ENCODE measurements around the gene SMU1. TPM values are rescaled to one million over a fixed set of nuclear protein-coding genes. Genes with fewer than 3 reads are reported as not detected.
A peak's percentile ranks its signal among the peaks of the same experiment; 100 is the strongest.

Gene SMU1
- total RNA-seq, 2 donors from 2014 or later = 5.6 to 8.6 TPM

GRCh38 chr9:33017283-33018041 is 59.0 kb downstream of the SMU1 start:
- intact Hi-C loops (cut with DNase I) = no loop called here
- no peak for ATAC-seq

GRCh38 chr9:33014665-33015014 is 61.8 kb downstream of the SMU1 start:
- Histone ChIP-seq H3K27me3 (no peaks in the 10 kb centered on the region), H3K27ac (no peak overlapping the region), H3K4me3 (no peak overlapping the region), H3K9me3 (no peaks in the 10 kb centered on the region), H3K36me3 (replicated peaks in 1 of 2; ENCODE audit: insufficient read depth in 1 of 2, low read depth in 2 of 2) (no peaks in the 10 kb centered on the region), H3K4me1 (no peaks in the 10 kb centered on the region)
- DNase-seq (no peak), ATAC-seq (no peak)
- 50 to 75% methylated on average over 1 of the region's 1 CpG for WGBS, 2 donors
- TF ChIP-seq POLR2A (IDR thresholded peaks at IDR 0.05) = no peak
- TF ChIP-seq CTCF (IDR thresholded peaks at IDR 0.05) = no peak
- intact Hi-C loops (cut with DNase I) = no loop called here

More at GRCh38 chr9:33017283-33018041, 59.0 kb downstream of the SMU1 start:
- Histone ChIP-seq H3K4me3 (no peak overlapping the region), H3K36me3 (replicated peaks in 1 of 2; ENCODE audit: insufficient read depth in 1 of 2, low read depth in 2 of 2) (no peaks in the 10 kb centered on the region), H3K4me1 (peaks cover 4% of the 10 kb centered on the region), H3K27ac (peak overlapping the region in 1 of 4 donors; percentile 29), H3K9me3 (no peaks in the 10 kb centered on the region), H3K27me3 (no peaks in the 10 kb centered on the region)
- no peak for TF ChIP-seq CTCF (IDR thresholded peaks at IDR 0.05)
- no peak for TF ChIP-seq POLR2A (IDR thresholded peaks at IDR 0.05)
- DNase-seq = no peak
- WGBS, 2 donors = 68 to 78% methylated on average over 6 of the region's 6 CpGs

- TF ChIP-seq CTCF (IDR thresholded peaks at IDR 0.05) (no peak), POLR2A (IDR thresholded peaks at IDR 0.05) (no peak)
- H3K27me3 ChIP-seq = no peaks in the 10 kb centered on the region
- DNase-seq (no peak), ATAC-seq (no peak)
- H3K36me3 ChIP-seq (replicated peaks in 1 of 2; ENCODE audit: insufficient read depth in 1 of 2, low read depth in 2 of 2) = no peaks in the 10 kb centered on the region
- no peak overlapping the region for H3K27ac ChIP-seq
- 83 to 95% methylated on average over 2 of the region's 2 CpGs for WGBS, 2 donors
- H3K9me3 ChIP-seq = no peaks in the 10 kb centered on the region
- no peak overlapping the region for H3K4me3 ChIP-seq
- intact Hi-C loops (cut with DNase I) = no loop called here
- no peaks in the 10 kb centered on the region for H3K4me1 ChIP-seq
Measured at GRCh38 chr9:33013962-33014664, 62.4 kb downstream of the SMU1 start.

GRCh38 chr9:33012328-33013069 is 64.0 kb downstream of the SMU1 start:
- DNase-seq = no peak
- H3K36me3 ChIP-seq (replicated peaks in 1 of 2; ENCODE audit: insufficient read depth in 1 of 2, low read depth in 2 of 2) = no peaks in the 10 kb centered on the region
- H3K4me1 ChIP-seq = no peaks in the 10 kb centered on the region
- 56 to 57% methylated on average over 3 of the region's 3 CpGs for WGBS, 2 donors
- no peak for ATAC-seq
- H3K9me3 ChIP-seq = no peaks in the 10 kb centered on the region
- TF ChIP-seq CTCF (IDR thresholded peaks at IDR 0.05) = no peak
- TF ChIP-seq POLR2A (IDR thresholded peaks at IDR 0.05) = no peak
- no peak overlapping the region for H3K27ac ChIP-seq
- no peak overlapping the region for H3K4me3 ChIP-seq
- intact Hi-C loops (cut with DNase I) = no loop called here
- no peaks in the 10 kb centered on the region for H3K27me3 ChIP-seq
